Left lung (tissue), 10 donors: ENCODE measurements around the gene SLC16A7. TPM values are rescaled to one million over a fixed set of nuclear protein-coding genes. Genes with fewer than 3 reads are reported as not detected.

ENCODE experiments used
- ATAC-seq: fragments of 200-7000 bp; cut with Tn5 transposase; one replicate; pipeline ENCODE4 v1.9.1; 2020; ENCODE audit warnings: moderate library complexity
- DNase-seq, 4 donors: peaks; one replicate each; pipeline ENCODE4 v3.0.0-alpha.2; 2013 to 2020
- H3K27ac ChIP-seq, 2 donors: fragments of 200-600 bp; sonication (generic) in 1 of 2; one replicate each; pipeline versions ENCODE4 v1.5.0 to v1.8.0; 2020 to 2021
- H3K27me3 ChIP-seq, 2 donors: fragments of 200-600 bp; sonication (generic) in 1 of 2; one replicate each; pipeline versions ENCODE4 v1.5.0 to v1.8.0; 2020 to 2021
- H3K36me3 ChIP-seq, 2 donors: fragments of 200-600 bp; sonication (generic) in 1 of 2; one replicate each; pipeline versions ENCODE4 v1.5.0 to v1.8.0; 2020 to 2021
- H3K4me1 ChIP-seq, 2 donors: fragments of 200-600 bp; one replicate each; pipeline ENCODE4 v1.8.0; 2021
- H3K4me3 ChIP-seq, 2 donors: fragments of 200-600 bp; sonication (generic) in 1 of 2; one replicate each; pipeline versions ENCODE4 v1.5.0 to v1.8.0; 2020 to 2021; ENCODE audit warnings: mild to moderate bottlenecking in 1 of 2
- H3K9me3 ChIP-seq, 2 donors: fragments of 200-600 bp; sonication (generic) in 1 of 2; one replicate each; pipeline versions ENCODE4 v1.5.0 to v1.8.0; 2020 to 2021
- CTCF ChIP-seq, 2 donors: fragments of 200-600 bp; sonication (generic) in 1 of 2; IDR thresholded peaks; one replicate each; pipeline versions ENCODE4 v1.5.0 to v1.8.0; 2021; ENCODE audit warnings: antibody characterized with exemption in 2 of 2
- intact Hi-C, 2 donors: fragments of 100-400 bp; cut with DNase I; formaldehyde crosslinking; loops; one replicate each; pipeline versions ENCODE4 v1.11.2 to v1.14.2; 2022
- polyA plus RNA-seq, 6 donors: library from polyadenylated mRNA; unstranded; fragments of 120-200 nt; gene quantifications; one replicate each; pipeline ENCODE4 v1.2.1, GENCODE V29; 2013; ENCODE audit not compliant: insufficient read length in 6 of 6
- total RNA-seq, 2 donors: library from RNA; stranded (reverse); fragmentation: NEBNext Ultra II Directional; extraction: Animal tissue kit (Norgen Biotek cat#: 25700); gene quantifications; one replicate each; pipeline ENCODE4 v1.2.1, GENCODE V29; 2021
- donor health status: DM: no; HTN: yes; CAD: no.
- donor health status: DM: no; HTN: no; CAD: no.

SLC16A7 gene
- total and polyA plus RNA-seq, 8 donors = 2.5 to 33.9 (median 2.8) TPM

DNA sequence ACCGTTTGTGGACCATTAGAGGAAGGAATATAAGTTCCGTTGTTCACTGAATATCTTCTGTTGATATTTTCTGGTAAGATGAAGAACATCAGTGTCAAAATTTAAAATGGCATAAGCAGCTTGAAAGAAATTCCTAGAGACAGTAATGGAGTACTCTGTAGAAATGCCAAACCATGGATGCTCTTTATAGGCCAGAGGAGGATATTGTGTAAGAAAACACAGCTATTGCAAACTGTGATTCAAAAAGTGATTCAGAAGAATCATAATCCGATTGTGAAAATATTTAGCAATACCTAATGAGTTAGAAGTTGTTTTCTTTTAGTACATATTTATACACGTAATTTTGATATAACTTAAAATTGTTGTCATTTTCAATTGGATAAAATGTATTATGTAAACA, 102.8 kb downstream of the SLC16A7 start:
- peaks cover 0 to 8% of the 10 kb centered on the region in 2 donors for H3K4me1 ChIP-seq
- intact Hi-C loops = no loop called here
- no peaks in the 10 kb centered on the region for H3K9me3 ChIP-seq
- no peaks in the 10 kb centered on the region for H3K36me3 ChIP-seq
- no peak for TF ChIP-seq CTCF (IDR thresholded peaks at IDR 0.05)
- DNase-seq (peak in 2 of 4 donors; percentile 20 to 27), ATAC-seq (peak; percentile 44)
- no peak overlapping the region for H3K27ac ChIP-seq
- H3K27me3 ChIP-seq = no peaks in the 10 kb centered on the region
- H3K4me3 ChIP-seq = no peak overlapping the region

DNA sequence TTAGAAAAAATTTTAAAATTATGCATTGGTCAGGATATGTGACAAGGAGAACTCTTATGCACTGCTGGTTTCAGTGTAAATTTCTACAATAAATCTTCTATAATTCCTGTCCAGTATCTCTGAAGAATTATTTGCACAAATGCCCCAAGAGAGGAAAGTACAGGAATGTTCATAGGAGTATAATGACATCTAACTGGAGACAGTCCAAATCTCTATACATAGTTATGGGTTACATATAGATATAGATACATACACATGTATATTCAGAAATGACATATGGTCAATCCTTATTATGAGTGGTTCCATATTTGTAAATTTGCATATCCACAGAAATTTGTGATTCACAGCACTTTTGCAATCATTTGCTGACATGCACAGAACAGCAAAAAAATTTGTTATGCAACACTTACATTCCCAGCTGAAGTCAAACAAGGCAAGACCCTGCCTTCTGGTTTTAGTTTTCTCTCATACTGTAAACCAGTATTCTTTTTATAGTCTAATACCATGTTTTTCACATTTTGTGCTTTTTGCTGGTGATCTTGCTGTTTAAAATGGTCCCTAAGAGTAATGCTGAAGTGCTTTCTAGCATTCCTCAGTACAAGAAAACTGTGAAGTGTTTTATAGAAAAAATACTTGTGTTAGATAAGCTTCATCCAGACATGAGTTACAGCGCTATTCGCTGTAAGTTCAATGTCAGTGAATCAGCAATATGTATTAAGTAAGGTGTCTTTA, 103.8 kb downstream of the SLC16A7 start:
- Histone ChIP-seq H3K4me3 (no peak overlapping the region), H3K4me1 (peaks cover 0 to 8% of the 10 kb centered on the region in 2 donors), H3K36me3 (no peaks in the 10 kb centered on the region), H3K27ac (peak overlapping the region; percentile 5 to 45), H3K27me3 (no peaks in the 10 kb centered on the region), H3K9me3 (no peaks in the 10 kb centered on the region)
- peak; percentile 76 for ATAC-seq
- no peak for TF ChIP-seq CTCF (IDR thresholded peaks at IDR 0.05)
- peak in 2 of 4 donors; percentile 34 to 52 for DNase-seq
- intact Hi-C loops = no loop called here

GRCh38 chr12:59700153-59700450, 104.3 kb downstream of the SLC16A7 start:
- no peak for TF ChIP-seq CTCF (IDR thresholded peaks at IDR 0.05)
- intact Hi-C loops = no loop called here
- Histone ChIP-seq H3K4me1 (peaks cover 0 to 8% of the 10 kb centered on the region in 2 donors), H3K9me3 (no peaks in the 10 kb centered on the region), H3K27ac (peak overlapping the region; percentile 5 to 45), H3K27me3 (no peaks in the 10 kb centered on the region), H3K4me3 (no peak overlapping the region), H3K36me3 (no peaks in the 10 kb centered on the region)
- ATAC-seq = peak; percentile 40
- no peak for DNase-seq

DNA sequence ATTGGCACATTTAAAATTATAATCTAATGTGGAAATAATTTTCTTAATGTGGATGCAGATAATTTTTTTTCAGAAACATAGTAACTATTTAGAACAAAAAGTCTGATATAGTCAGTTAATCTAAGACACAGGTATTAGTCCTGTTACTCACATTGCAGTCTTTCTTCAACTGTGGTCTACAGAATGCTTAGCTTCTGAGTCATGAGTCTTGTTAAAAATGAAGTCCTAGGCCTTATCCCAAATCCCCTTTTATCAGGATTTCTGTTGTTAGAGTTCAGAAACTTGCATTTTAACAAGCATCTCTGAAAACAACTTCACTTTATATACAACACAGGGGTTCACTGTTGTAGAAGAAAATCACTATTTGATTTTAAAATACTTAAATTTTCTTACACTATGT, 112.2 kb downstream of the SLC16A7 start:
- no peak for ATAC-seq
- no peaks in the 10 kb centered on the region for H3K4me1 ChIP-seq

DNA sequence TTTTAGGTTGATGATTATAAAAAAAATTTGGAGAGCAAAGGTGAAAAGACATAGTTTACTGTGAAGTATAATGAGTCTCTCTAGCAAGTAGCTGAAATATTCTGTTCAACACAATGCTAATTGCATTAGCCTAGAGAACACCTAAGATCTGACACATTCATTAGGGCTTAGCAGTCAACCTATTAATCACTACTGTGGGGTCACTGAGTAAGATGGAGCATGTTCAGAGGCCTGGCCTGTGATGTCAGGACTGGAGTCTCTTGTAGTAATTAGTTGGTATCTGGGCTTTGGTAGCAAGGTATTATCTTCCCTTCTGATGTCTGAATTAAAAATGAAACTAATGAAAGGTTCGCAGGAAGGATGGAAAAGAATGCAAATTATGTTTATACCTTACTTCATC, 112.7 kb downstream of the SLC16A7 start:
- no peaks in the 10 kb centered on the region for H3K27me3 ChIP-seq
- TF ChIP-seq CTCF (IDR thresholded peaks at IDR 0.05) = no peak
- no peaks in the 10 kb centered on the region for H3K9me3 ChIP-seq
- no peaks in the 10 kb centered on the region for H3K4me1 ChIP-seq
- intact Hi-C loops = no loop called here
- no peak overlapping the region for H3K4me3 ChIP-seq
- no peaks in the 10 kb centered on the region for H3K36me3 ChIP-seq
- DNase-seq (no peak), ATAC-seq (no peak)
- H3K27ac ChIP-seq = no peak overlapping the region

More for the DNA sequence above, 112.2 kb downstream of the SLC16A7 start:
- Histone ChIP-seq H3K27me3 (no peaks in the 10 kb centered on the region), H3K4me3 (no peak overlapping the region), H3K27ac (no peak overlapping the region), H3K36me3 (no peaks in the 10 kb centered on the region), H3K9me3 (no peaks in the 10 kb centered on the region)
- no peak for TF ChIP-seq CTCF (IDR thresholded peaks at IDR 0.05)
- no peak for DNase-seq
- intact Hi-C loops = no loop called here
